Thyroid gland (tissue), 4 donors: ENCODE data around the gene IGIP. TPM values are rescaled to one million over a fixed set of nuclear protein-coding genes. Genes with fewer than 3 reads are reported as not detected.
"Not testable (repeated sequence)": the region's sequence is repeated elsewhere in the genome, so short reads cannot be mapped to it uniquely, and the experiment has no call there.

Experiments
- DNase-seq, 2 donors: peaks; one replicate each; pipeline ENCODE4 v3.0.0-alpha.2; 2019
- H3K27ac ChIP-seq, 3 donors: fragments of 200-600 bp; sonication (generic); 1 replicate in 2 of 3; 2 replicates in 1 of 3; pipeline ENCODE4 v1.5.1; 2016 to 2019; ENCODE audit warnings: mild to moderate bottlenecking in 1 of 3, moderate library complexity in 1 of 3
- H3K27me3 ChIP-seq: fragments of 200-600 bp; sonication (generic); one replicate; pipeline ENCODE4 v1.5.1; 2019
- H3K36me3 ChIP-seq, 2 donors: fragments of 200-600 bp; sonication (generic); one replicate each; pipeline ENCODE4 v1.5.1; 2016 to 2019
- H3K4me1 ChIP-seq, 2 donors: fragments of 200-600 bp; sonication (generic); one replicate each; pipeline ENCODE4 v1.5.1; 2017 to 2019
- H3K4me3 ChIP-seq, 3 donors: fragments of 200-600 bp; sonication (generic); replicated peaks in 1 of 3; 1 replicate in 2 of 3; 2 replicates in 1 of 3; pipeline ENCODE4 v1.5.1; 2016; ENCODE audit warnings: mild to moderate bottlenecking in 1 of 3
- H3K9me3 ChIP-seq: fragments of 200-600 bp; sonication (generic); one replicate; pipeline ENCODE4 v1.5.1; 2017
- POLR2A ChIP-seq, 2 donors: fragments of 450-650 bp; IDR thresholded peaks; one replicate each; pipeline ENCODE4 v1.6.1; 2017; ENCODE audit warnings: antibody characterized with exemption in 2 of 2, mild to moderate bottlenecking in 2 of 2, moderate library complexity in 1 of 2
- WGBS, 2 donors: methylation state at CpG; one replicate each; pipeline ENCODE4 v1.1.5; 2017; 5-methylcytosine and 5-hydroxymethylcytosine counted together
- intact Hi-C: fragments of 100-400 bp; cut with DNase I; formaldehyde crosslinking; loops from one replicate; pipeline ENCODE4 v1.15.1; 2023
- total RNA-seq, 4 donors: library from RNA; depleted of rRNA; stranded (reverse); fragments of >200 nt; gene quantifications; one replicate each; pipeline ENCODE4 v1.2.3, GENCODE V29; 2016
- TF ChIP-seq, protein P1 (sequence below), 6 experiments: fragments of 200-600 bp in 3 of 6; fragments of 450-650 bp in 3 of 6; sonication (generic) in 3 of 6; IDR thresholded peaks; one replicate each; pipeline ENCODE4 v1.5.1; 2016 to 2019; ENCODE audit warnings: antibody characterized with exemption in 6 of 6, mild to moderate bottlenecking in 2 of 6, inconsistent platforms in 1 of 6, moderate library complexity in 1 of 6

Gene IGIP
- total RNA-seq, 4 donors from 2014 or later, result 25.1 to 41.3 (median 28.6) TPM

DNA sequence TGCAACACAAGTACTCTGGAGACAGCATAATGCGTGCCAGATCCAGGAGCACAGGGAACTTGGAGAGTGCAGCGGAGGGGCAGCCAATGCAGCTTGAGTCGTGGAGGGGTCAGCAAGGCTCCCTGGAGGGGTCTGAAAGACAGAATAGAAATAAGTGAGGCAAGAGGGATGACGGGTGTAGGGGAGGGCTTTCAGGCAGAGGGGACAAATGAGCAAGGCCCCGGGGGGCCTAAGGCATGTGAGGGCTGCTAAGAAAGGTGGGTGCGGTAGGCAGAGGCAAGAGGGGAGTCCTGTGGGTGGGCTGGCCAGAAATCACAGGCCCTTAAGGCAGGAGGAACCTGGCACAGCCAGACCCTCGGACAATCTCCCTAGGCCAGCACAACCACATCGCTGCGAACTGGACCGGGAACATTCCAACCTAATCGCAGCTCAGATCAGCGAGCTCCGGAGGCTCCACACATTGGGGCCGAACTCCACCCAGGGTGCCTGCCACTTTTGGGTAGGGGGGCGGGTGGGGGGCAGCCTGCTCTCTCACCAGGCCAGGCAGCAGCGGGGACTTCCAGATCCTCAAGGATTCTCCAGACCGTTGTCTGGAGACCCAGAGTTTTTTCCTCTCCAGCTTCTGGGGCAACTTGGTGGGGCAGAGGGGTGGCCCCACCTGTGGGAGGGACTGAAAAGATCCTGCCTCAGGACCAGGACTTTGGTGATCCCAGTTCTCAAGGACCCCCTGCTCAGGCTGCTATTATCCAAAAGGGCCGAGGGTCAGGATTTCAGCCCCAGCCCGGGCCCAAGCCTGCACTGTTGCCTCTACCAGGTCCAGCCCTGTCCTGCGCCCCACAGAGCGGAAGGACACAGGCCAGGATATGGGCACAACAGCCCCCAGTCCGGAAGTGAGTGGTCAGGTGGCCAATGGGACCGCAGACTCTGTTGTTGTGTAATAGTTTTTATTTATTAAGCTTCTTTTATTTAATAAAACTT, 26.6 kb downstream of the IGIP start:
- Histone ChIP-seq H3K27ac (no peak overlapping the region), H3K36me3 (no peaks in the 10 kb centered on the region), H3K27me3 (no peaks in the 10 kb centered on the region), H3K9me3 (no peaks in the 10 kb centered on the region), H3K4me1 (peaks cover under 1 to 7% of the 10 kb centered on the region in 2 donors), H3K4me3 (no peak overlapping the region)
- WGBS, 2 donors, result 55 to 68% methylated on average over 17 to 22 of the region's 23 CpGs
- TF ChIP-seq, protein P1, sequence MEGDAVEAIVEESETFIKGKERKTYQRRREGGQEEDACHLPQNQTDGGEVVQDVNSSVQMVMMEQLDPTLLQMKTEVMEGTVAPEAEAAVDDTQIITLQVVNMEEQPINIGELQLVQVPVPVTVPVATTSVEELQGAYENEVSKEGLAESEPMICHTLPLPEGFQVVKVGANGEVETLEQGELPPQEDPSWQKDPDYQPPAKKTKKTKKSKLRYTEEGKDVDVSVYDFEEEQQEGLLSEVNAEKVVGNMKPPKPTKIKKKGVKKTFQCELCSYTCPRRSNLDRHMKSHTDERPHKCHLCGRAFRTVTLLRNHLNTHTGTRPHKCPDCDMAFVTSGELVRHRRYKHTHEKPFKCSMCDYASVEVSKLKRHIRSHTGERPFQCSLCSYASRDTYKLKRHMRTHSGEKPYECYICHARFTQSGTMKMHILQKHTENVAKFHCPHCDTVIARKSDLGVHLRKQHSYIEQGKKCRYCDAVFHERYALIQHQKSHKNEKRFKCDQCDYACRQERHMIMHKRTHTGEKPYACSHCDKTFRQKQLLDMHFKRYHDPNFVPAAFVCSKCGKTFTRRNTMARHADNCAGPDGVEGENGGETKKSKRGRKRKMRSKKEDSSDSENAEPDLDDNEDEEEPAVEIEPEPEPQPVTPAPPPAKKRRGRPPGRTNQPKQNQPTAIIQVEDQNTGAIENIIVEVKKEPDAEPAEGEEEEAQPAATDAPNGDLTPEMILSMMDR (IDR thresholded peaks at IDR 0.05), result no peak
- TF ChIP-seq POLR2A (IDR thresholded peaks at IDR 0.05), result no peak
- intact Hi-C loops, result no loop called here
- no peak for DNase-seq

GRCh38 chr5:140153255-140153654, 27.5 kb downstream of the IGIP start:
- WGBS, 2 donors, result 50 to 68% methylated on average over 5 to 7 of the region's 7 CpGs
- Histone ChIP-seq H3K27me3 (no peaks in the 10 kb centered on the region), H3K27ac (no peak overlapping the region), H3K4me1 (peaks cover 3 to 10% of the 10 kb centered on the region in 2 donors), H3K36me3 (no peaks in the 10 kb centered on the region), H3K9me3 (no peaks in the 10 kb centered on the region), H3K4me3 (no peak overlapping the region)
- TF ChIP-seq, protein P1 (IDR thresholded peaks at IDR 0.05), result no peak
- no peak for TF ChIP-seq POLR2A (IDR thresholded peaks at IDR 0.05)
- intact Hi-C loops, result no loop called here
- DNase-seq, result no peak

- 73 to 95% methylated on average over 5 to 8 of the region's 8 CpGs for WGBS, 2 donors
- no peaks in the 10 kb centered on the region for H3K36me3 ChIP-seq
- no peak for DNase-seq
- no peaks in the 10 kb centered on the region for H3K27me3 ChIP-seq
- no peaks in the 10 kb centered on the region for H3K9me3 ChIP-seq
- no peak for TF ChIP-seq POLR2A (IDR thresholded peaks at IDR 0.05)
- TF ChIP-seq, protein P1 (IDR thresholded peaks at IDR 0.05), result no peak
- H3K4me1 ChIP-seq, result peaks cover 3 to 10% of the 10 kb centered on the region in 2 donors
- no peak overlapping the region for H3K4me3 ChIP-seq
- intact Hi-C loops, result no loop called here
- no peak overlapping the region for H3K27ac ChIP-seq
Observed at GRCh38 chr5:140153905-140154304, 28.2 kb downstream of the IGIP start.

DNA sequence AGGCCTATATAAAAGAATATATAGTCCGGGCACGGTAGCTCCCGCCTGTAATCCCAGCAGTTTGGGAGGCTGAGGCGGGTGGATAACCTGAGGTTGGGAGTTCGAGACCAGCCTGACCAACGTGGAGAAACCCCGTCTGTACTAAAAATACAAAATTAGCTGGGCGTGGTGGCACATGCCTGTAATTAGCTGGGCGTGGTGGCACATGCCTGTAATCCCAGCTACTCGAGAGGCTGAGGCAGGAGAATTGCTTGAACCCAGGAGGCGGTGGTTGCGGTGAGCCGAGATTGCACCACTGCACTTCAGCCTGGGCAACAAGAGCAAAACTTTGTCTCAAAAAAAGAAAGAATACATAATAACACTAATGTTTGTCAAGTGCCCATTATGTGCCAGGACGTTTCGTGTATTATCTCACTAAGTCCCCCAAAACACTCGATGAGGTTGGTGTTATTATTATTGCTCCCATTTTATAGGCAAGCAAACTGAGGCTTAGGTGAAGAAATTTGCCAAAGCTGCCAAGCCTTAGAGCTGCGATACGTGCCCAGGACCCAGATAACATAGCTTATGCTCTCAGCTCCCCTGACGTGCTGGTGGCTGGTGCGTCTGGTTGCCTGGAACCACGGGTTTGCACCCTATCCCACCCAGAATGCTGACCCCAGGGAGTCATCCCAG, 29.1 kb downstream of the IGIP start:
- H3K9me3 ChIP-seq, DNase-seq, H3K36me3 ChIP-seq, H3K27ac ChIP-seq, H3K4me3 ChIP-seq, H3K27me3 ChIP-seq: not testable (repeated sequence)
- peaks cover 3 to 10% of the 10 kb centered on the region in 2 donors for H3K4me1 ChIP-seq
- intact Hi-C loops, result loop anchor here (5.0 kb wide), 1 partner anchor 83 kb away; no protein-coding TSS in a partner anchor
- 92 to 93% methylated on average over 21 of the region's 21 CpGs for WGBS, 2 donors

DNA sequence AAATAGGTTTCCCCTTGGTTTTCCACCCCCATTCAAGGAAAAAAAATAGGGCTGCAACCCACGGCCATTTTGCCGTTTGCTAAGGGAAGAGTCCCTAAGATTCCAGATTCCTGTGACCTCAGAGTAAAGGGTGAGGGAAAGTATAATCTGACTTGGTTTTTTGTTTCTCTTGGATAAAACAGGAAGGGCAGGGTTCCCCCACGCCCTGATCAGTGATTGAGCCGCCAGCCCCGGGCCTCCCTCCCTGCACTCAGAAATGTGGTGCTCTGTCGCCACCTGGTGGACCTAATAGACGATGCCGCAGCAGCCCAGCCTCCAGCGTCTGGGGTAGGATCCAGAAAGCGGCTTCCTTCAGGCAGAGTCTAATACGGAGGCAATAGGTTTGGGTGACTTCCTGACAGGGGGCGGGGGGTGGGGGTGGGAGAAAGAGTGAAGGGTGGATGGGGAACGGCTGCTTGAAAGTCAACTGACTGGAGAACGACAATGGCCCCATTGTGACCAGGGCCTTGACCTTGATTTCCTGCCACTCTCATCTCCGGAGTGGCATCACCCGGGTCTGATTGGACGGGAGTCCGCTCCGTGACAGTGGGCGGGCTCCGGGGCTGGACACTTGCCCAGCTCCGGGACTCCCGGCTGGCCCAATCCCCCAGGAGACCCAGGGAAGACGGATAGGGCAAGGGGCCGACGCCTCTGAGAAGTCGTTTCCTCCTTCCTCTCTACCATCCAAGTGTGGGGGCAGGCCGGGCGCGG, 31.5 kb downstream of the IGIP start:
- Histone ChIP-seq H3K36me3 (no peaks in the 10 kb centered on the region), H3K4me1 (peaks cover 3 to 10% of the 10 kb centered on the region in 2 donors), H3K27me3 (no peaks in the 10 kb centered on the region), H3K27ac (peak overlapping the region in 2 of 3 donors; percentile 36 to 39), H3K4me3 (peak overlapping the region in 1 of 3 donors; percentile 21), H3K9me3 (no peaks in the 10 kb centered on the region)
- DNase-seq, result peak; percentile 86 to 89
- 6 to 10% methylated on average over 20 to 29 of the region's 30 CpGs for WGBS, 2 donors
- peak in 1 of 2 donors; percentile 7 for TF ChIP-seq POLR2A (IDR thresholded peaks at IDR 0.05)
- TF ChIP-seq, protein P1 (IDR thresholded peaks at IDR 0.05), result peak; percentile 55 to 93 (median 92)
- intact Hi-C loops, result loop anchor here (5.0 kb wide), 1 partner anchor 85 kb away; no protein-coding TSS in a partner anchor
